ENCODE data around the gene EPS8L1. TPM values are rescaled to one million over a fixed set of nuclear protein-coding genes. Genes with fewer than 3 reads are reported as not detected.

Gene EPS8L1
- total and polyA plus RNA-seq, 2 of the 4 experiments (the other 2 are of a cell fraction): 0.90 to 2.9 TPM

GRCh38 chr19:55119053-55119452 lies 43.4 kb downstream of the EPS8L1 start:
- no peak overlapping the region for H2BK5ac ChIP-seq (ENCODE audit: low read depth, low read length, poor library complexity, severe bottlenecking)
- H2BK20ac ChIP-seq (ENCODE audit: low read depth, low read length): no peak overlapping the region
- H3K4ac ChIP-seq (ENCODE audit: low read depth, low read length): no peak overlapping the region
- no peak overlapping the region for H4K91ac ChIP-seq (ENCODE audit: insufficient read depth, low read depth, low read length)
- no peak overlapping the region for H3K4me2 ChIP-seq (ENCODE audit: low read depth, low read length)
- H2BK120ac ChIP-seq (ENCODE audit: low read depth, low read length): no peak overlapping the region
- in situ Hi-C loops (cut with MboI; ENCODE audit: low sequenced_read_pairs) (loop anchor here (25.0 kb wide), 1 partner anchor 518 kb away; the partner anchor contains the start of genes CCDC106, ZNF580 and ZNF581), dilution Hi-C loops (cut with HindIII; ENCODE audit: low sequenced_read_pairs, unreplicated experiment) (no loop called here), intact Hi-C loops (cut with micrococcal nuclease) (no loop called here)
- H3K23ac ChIP-seq (ENCODE audit: low read depth, low read length): no peak overlapping the region
- H4K8ac ChIP-seq (ENCODE audit: low read depth in 2 of 2, low read length in 2 of 2): peak overlapping the region in 1 of 2 experiments; percentile 98; a peak in 2 of 4 replicates
- WGBS, 2 experiments (ENCODE audit: extremely low coverage in 2 of 2, insufficient read length in 1 of 2): no CpG with 5 or more reads among the region's 14 CpGs
- TF ChIP-seq CEBPB (IDR thresholded peaks at IDR 0.05; ENCODE audit: low read depth, low read length): no peak
- no peak for TF ChIP-seq RAD21 (IDR thresholded peaks at IDR 0.05; ENCODE audit: low read length)
- TF ChIP-seq ELK1 (IDR thresholded peaks at IDR 0.05; ENCODE audit: borderline replicate concordance, low read depth, low read length): no peak
- TF ChIP-seq CHD1 (IDR thresholded peaks at IDR 0.05; ENCODE audit: low read depth, low read length): no peak
- no peak for TF ChIP-seq BHLHE40 (IDR thresholded peaks at IDR 0.05; ENCODE audit: low read depth, low read length)
- no peak for TF ChIP-seq RCOR1 (IDR thresholded peaks at IDR 0.05; ENCODE audit: insufficient replicate concordance, low read length)
- no peak for TF ChIP-seq SMC3 (IDR thresholded peaks at IDR 0.05; ENCODE audit: low read depth, low read length)
- TF ChIP-seq MAZ (IDR thresholded peaks at IDR 0.05; ENCODE audit: borderline replicate concordance, low read depth, low read length): no peak
- no peak for TF ChIP-seq FOS (IDR thresholded peaks at IDR 0.05; ENCODE audit: low read depth, low read length)
- no peak for TF ChIP-seq POLR2A (IDR thresholded peaks at IDR 0.05; ENCODE audit: low read depth, low read length)
- TF ChIP-seq MAFK (IDR thresholded peaks at IDR 0.05; ENCODE audit: low read depth, low read length): no peak
- H4K5ac ChIP-seq (ENCODE audit: low read depth, low read length): no peak overlapping the region; the same call in 1 of the 2 replicates
- no peak overlapping the region for H3K4me3 ChIP-seq (ENCODE audit: insufficient read depth, low read depth, low read length)
- peaks cover 6% of the 10 kb centered on the region for H3K27me3 ChIP-seq (ENCODE audit: control insufficient read depth, insufficient read depth, low read length)
- no peak overlapping the region for H2AK5ac ChIP-seq (ENCODE audit: low read depth, low read length)
- BruUV-seq (replicated peaks): no TSS peak
- H3K9me3 ChIP-seq (ENCODE audit: control insufficient read depth, insufficient read depth, low read length): no peaks in the 10 kb centered on the region
- no peak overlapping the region for H3K56ac ChIP-seq (ENCODE audit: extremely low read depth, insufficient read depth, low read length)
- H2AFZ ChIP-seq (replicated peaks; ENCODE audit: low read length, poor library complexity): peak overlapping the region; percentile 95
- no peaks in the 10 kb centered on the region for H3K36me3 ChIP-seq (ENCODE audit: control insufficient read depth, insufficient read depth, low read length)
- peaks cover 7% of the 10 kb centered on the region for H3K4me1 ChIP-seq (ENCODE audit: control insufficient read depth, insufficient read depth, low read length)
- H3K79me1 ChIP-seq (ENCODE audit: low read depth in 1 of 2, low read length in 2 of 2): peaks cover 11 to 25% of the 10 kb centered on the region in 2 experiments; a peak in 3 of 4 replicates
- H3K18ac ChIP-seq (ENCODE audit: low read depth, low read length): no peak overlapping the region
- H2BK15ac ChIP-seq (ENCODE audit: low read depth, low read length): no peak overlapping the region
- H4K20me1 ChIP-seq (ENCODE audit: insufficient read depth, low read length): peaks cover 30% of the 10 kb centered on the region
- DNase-seq: no peak
- no peak overlapping the region for H3K14ac ChIP-seq (replicated peaks; ENCODE audit: low read depth, low read length)
- no peak overlapping the region for H3K9ac ChIP-seq (ENCODE audit: low read depth, low read length)
- 0 out of 2 replicates have a peak, but pooled peaks cover 4% of the 10 kb centered on the region for H3K9me1 ChIP-seq (ENCODE audit: insufficient read depth, low read length)
- POLR2A ChIA-PET (ENCODE audit: unreplicated experiment): no interaction called here
- H2AK9ac ChIP-seq (replicated peaks; ENCODE audit: low read depth, low read length, poor library complexity): peak overlapping the region; percentile 38
- CTCF ChIA-PET: no interaction called here
- no peak overlapping the region for H3K27ac ChIP-seq (ENCODE audit: insufficient read depth, low read length)
- ATAC-seq (ENCODE audit: low read depth): no peak
